HG02623 (cell line): ENCODE measurements around the gene PAPPA2.
"Not testable (repeated sequence)": the region's sequence is repeated elsewhere in the genome, so short reads cannot be mapped to it uniquely, and the experiment has no call there.

Source experiments
- ATAC-seq: cut with Tn5 transposase; IDR thresholded peaks from one replicate; pipeline ENCODE4 v1.9.1; 2021; ENCODE audit warnings: moderate library complexity; ENCODE audit not compliant: unreplicated experiment

PAPPA2 gene, protein sequence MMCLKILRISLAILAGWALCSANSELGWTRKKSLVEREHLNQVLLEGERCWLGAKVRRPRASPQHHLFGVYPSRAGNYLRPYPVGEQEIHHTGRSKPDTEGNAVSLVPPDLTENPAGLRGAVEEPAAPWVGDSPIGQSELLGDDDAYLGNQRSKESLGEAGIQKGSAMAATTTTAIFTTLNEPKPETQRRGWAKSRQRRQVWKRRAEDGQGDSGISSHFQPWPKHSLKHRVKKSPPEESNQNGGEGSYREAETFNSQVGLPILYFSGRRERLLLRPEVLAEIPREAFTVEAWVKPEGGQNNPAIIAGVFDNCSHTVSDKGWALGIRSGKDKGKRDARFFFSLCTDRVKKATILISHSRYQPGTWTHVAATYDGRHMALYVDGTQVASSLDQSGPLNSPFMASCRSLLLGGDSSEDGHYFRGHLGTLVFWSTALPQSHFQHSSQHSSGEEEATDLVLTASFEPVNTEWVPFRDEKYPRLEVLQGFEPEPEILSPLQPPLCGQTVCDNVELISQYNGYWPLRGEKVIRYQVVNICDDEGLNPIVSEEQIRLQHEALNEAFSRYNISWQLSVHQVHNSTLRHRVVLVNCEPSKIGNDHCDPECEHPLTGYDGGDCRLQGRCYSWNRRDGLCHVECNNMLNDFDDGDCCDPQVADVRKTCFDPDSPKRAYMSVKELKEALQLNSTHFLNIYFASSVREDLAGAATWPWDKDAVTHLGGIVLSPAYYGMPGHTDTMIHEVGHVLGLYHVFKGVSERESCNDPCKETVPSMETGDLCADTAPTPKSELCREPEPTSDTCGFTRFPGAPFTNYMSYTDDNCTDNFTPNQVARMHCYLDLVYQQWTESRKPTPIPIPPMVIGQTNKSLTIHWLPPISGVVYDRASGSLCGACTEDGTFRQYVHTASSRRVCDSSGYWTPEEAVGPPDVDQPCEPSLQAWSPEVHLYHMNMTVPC (N-terminal part only)

DNA sequence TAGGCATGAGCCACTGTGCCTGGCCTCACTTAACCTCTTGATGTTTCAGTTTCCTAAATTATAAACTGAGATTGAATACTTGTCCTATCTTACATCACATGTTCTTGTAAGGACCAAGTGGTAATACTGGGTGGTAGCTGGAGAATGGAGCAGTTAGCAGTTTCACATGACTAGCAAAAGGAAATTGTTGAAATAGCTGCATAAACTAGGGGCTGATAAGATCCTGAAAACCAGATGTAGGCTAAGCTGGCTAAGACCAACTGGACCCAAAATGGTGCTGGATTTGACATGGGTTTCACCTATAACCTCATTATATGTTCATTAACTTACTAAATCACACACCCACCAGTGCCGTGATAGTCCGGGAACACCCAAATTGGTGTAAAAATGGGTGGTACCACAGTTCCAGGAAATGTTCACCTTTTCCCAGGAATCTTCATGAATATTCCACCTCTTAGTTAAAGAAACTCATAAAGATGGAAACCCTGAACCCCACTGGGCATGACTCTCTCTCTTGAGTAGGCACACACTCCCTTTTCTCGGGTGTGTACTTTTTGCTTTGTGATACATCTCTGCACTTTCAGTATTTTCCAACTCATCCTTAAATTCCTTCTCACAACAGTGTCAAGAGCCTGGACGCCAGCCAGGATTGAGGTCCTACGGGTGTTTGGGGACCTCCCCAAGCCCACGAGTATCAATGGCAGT, at the start of gene PAPPA2:
Gene PAPPA2, plus strand, starts transcription at position 502 of the 705 bp plus-strand sequence. CDS start 93,148 bp downstream, outside the sequence.
- ATAC-seq, result no peak

DNA sequence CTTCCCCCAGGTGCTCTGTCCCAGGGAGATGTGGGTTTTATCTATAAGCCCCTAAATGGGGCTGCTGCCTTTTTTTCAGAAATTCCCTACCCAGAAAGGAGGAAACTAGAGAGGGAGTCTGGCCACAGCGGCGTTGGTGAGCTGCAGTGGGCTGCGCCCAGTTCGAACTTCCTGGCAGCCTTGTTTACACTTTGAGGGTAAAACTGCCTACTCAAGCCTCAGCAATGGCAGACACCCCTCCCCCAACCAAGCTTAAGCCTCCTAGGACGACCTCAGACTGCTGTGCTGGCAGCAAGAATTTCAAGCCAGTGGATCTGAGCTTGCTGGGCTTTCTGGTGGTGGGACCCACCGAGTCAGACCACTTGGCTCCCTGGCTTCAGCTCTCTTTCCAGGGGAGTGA, 46.2 kb upstream of the PAPPA2 start:
- no peak for ATAC-seq

DNA sequence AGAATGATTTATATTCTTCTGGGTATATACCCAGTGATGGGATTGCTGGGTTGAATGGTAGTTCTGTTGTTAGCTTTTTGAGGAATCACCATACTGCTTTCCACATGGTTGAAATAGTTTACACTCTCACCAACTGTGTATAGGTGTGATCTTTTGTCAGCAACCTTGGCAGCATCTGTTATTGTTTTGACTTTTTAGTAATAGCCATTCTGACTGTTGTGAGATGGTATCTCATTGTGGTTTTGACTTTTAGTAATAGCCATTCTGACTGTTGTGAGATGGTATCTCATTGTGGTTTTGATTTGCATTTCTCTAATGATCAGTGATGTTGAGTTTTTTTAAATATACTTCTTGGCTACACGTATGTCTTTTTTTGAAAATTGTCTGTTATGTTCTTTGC, 43.4 kb upstream of the PAPPA2 start:
- not testable (repeated sequence) for ATAC-seq

DNA sequence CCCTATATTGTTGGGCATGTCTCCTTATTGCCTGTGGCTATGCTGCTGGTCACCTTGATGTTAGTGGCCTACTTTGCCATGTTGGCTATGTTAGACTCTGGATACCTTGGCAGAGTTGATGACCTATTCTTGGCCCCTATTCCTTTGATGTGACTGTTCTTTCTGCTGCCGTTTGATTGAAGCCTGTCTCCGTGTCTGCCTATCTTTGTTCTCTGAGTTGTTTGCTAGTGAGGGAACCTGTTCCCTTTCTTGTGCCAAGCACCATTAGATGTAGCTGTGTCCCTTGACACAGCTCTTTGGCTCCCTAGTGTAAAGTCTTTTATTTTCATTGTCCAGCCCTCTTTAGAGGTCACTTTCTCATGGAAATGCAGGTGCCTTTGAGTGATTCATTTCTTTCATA, 28.7 kb upstream of the PAPPA2 start:
- ATAC-seq, result no peak

DNA sequence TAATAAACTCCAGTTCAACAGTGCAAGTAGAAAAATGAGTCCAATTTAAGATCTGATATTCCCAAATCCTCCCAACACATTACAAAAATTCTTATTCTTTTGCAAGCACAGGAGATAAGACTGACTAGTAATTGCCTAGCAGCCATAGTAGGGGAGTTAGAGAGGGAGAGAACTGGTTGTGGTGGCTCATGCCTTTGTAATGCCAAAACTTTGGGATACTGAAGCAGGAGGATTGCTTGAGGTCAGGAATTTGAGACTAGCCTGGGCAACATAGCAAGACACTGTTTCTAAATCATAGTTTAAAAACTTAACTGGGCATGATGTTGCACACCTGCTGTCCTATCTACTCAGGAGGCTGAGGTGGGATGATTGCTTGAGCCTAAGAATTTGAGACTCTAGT, 26.7 kb upstream of the PAPPA2 start:
- ATAC-seq, result no peak

DNA sequence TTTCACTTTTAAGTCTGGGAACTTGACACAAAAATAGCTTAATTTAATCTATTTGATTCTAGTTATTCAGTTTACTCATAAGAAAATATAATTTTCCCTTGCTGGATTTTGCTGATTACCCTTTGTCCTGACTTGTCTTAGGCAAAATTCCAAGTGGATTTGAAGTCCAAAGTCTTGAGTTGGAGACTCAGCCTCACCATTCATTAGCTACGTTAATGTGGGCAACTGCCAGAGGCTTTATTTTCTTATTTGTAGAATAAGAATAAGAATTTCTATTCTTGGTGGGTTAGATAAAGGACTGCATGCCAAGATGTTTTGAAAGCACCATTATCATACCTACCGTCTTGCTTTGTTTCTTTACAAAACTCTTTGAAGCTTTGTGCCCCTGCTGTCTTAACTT, 22.8 kb upstream of the PAPPA2 start:
- no peak for ATAC-seq

DNA sequence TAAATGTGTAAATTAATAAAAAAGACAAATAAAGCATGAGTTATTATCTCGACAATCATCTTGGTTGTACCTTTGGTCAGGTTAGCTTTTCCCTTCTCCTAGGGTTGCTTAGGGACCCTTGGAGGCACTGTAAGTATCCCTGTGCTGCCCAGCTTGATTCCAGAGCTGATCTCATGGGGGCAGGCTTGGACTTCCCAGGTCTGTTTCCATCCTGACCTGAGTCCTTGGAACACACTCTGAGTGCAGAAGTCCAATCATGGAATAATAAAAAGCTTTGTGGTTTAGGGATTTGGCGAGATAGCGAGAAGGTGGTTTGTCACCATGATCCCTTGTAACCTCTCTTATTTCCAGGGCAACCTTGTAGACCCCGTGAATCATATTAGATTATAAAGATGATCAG, 18.7 kb upstream of the PAPPA2 start:
- ATAC-seq, result no peak

DNA sequence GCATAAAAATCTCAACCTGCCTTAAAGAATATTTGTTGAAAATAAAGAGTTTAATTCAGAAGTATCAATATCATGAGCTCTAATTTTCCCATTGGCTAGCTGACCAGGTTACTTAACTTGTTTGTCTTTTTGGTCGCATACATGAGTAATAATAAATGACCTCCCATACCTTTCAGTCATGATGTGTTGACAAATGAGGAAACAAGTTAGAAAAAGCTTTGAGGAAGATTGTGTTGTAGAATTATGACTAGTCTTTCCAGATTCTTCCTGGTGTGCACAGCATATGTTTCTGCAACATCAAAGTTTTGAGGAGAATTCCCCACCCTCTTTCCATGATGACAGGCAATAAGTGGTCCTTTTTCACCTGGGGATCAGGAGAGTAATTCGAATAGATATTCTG, 17.6 kb upstream of the PAPPA2 start:
- ATAC-seq, result no peak

DNA sequence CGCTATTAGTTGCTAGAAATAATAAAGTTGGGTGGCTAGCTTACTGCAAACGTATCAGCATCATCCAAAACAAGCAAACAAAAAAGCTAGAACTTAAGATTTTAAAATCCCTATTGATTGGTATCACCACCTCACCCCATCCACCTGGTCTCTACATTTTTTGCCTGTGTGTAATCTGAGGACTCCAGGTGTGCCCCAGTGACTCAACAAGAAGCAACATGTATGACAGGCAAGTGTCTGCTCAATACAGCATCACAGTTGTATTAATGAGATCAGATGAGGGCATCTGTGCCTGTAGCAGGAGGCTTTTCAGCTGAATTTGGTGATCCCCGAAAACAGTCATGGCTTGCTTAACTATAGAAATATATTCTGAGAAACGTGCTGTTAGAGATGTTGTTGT, 14.6 kb upstream of the PAPPA2 start:
- ATAC-seq, result no peak

DNA sequence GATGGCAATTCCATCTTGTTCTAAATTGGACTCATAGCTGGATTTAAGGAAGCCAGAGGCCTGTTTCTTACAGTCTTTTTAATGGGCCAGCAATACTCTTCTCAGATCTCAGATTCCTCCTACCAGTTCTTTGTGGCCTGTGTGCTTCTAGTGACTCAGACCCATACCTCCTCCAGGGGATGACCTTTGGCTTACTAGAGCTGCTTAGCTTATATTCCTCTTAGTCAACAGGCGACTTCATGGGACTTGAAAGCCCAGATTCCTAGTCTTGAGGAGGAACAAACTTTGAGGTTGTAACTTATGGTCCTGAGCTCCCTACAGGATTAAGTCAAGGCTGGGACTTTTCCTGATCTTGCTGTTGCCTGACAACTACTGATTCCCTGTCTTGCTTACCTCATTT, 12.4 kb upstream of the PAPPA2 start:
- ATAC-seq, result no peak

DNA sequence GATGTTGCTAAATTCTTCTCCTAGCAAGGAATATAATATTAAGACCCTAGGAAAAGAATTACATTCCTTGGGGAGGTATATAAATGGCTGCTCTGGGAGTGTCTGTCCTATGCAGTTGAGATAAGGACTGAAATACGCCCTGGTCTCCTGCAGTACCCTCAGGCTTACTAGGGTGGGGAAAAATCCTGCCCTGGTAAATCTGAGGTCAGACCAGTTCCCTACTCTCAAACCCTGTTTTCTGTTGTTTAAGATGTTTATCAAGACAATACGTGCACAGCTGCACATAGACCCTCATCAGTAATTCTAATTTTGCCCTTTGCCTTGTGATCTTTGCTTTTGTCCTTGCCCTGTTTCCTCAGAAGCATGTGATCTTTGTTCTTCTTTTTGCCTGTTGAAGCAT, 11.2 kb upstream of the PAPPA2 start:
- not testable (repeated sequence) for ATAC-seq

DNA sequence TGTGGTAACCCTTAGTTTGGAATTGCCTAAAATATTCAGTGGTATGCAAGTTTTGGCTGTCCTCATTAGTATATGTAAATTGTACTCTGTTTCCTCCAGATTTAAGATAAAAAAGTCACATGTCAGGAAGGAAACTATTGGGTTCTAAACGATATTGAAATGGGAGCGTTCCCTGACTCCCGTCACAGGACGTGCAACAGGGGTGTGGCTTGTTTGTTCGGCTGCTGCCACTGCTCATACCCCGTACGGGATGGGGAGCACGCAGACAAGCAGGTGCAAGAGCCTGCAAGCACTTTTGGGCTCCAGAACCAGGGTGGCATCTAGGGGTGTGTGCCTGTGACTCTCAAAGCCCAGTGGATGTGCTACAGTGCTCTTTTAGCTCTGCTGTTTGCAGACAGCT, 6.2 kb upstream of the PAPPA2 start:
- ATAC-seq, result no peak

DNA sequence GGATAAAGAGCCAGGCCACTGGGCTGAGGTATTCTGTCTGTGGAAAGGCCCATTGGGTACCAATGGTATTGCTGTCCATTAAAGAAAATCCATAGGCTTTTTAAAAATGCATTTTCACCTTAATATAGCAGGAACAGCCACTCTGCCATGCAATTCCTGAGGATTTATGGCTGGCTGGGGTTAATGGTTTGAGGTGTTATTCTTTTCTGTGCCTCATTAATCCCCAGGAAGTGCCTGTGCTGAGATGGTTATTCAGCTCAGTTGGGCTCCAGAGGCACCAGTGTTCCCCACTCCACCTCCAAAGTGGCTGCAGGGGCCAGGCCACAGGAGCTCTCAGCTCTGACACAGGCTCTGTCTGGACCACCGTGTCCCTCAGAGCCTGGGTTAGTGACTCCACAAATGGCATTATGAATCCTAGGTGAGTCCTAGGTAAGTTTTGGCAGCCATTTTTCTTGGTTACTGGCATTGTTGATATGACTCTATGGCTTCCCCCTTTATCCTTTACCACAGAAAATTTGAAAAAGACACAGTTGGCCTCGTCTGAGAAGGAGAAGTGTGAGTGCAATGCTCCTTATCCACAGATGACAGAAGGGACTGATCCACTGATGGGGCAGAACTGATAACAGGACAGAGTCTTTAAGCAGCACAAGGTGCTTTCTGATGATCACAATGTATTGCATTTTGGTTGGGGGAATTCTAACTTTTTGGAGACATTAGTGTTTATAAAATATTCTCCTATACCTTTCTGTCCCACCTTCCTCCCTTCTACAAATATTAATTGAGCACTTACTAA, 2.2 kb upstream of the PAPPA2 start:
- ATAC-seq, result no peak

DNA sequence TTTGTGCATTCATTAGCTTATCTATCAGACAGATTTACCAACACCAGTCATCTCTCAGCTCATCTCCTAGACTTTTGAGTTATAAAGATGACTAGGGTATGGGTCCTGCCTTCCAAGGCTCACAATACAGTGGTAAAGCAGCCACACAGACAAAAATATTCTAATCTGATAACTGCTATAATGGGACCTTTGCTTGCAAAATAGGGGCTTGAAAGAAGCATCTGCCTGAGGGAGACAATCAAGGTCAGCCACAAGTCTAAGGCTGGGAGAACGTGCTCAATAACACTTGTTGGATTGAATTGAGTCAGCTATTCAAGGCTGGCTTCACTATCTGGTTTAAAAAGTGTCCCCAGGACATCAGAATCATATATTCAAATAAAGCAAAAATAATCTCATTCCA, 1.4 kb upstream of the PAPPA2 start:
- no peak for ATAC-seq

DNA sequence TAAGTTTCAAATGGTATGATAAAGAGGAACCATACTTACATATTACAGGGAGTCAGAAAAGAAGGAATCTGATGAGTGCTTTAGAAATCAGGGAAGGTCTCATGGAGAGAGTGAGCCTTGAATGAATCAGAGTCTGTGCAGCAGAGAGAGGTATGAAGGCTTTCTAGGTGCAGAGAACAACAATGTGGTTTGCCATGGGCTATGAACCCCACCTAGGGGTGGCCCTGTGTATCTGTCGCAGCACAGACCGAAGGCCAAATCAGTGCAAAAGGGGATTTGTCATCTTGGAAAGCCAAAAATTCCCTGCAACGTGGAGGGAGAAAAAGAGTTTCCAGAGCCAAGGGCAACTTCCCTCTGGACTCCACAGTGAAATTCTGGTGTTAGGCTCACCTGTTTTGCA, 3.5 kb downstream of the PAPPA2 start:
- ATAC-seq, result no peak

DNA sequence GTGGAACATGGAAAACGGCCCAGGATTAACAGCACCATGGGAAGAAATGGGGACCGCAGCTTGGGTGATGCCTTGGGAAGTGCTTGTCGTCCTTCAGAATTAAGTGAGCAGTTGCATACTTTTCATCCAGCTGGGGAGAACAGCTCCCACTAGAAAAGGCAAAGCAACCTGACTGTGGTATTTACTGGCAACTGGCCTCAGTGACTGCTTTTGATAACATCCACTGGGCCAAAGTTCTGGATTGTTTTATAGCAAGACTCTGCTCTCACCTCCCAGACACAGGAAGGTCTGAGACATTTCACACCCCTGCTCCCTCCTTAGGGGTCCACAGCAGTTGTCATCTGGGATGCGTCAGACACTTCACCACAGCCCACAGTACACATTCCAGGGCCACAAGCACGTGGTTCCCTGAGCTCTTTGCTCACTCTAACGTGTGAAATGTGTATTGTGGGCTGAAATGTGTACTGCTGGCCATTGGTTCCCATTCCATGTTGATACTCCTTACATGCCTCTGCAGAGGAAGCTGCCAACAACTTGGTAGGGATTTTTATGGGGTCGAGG, 6.6 kb downstream of the PAPPA2 start:
- ATAC-seq, result no peak

DNA sequence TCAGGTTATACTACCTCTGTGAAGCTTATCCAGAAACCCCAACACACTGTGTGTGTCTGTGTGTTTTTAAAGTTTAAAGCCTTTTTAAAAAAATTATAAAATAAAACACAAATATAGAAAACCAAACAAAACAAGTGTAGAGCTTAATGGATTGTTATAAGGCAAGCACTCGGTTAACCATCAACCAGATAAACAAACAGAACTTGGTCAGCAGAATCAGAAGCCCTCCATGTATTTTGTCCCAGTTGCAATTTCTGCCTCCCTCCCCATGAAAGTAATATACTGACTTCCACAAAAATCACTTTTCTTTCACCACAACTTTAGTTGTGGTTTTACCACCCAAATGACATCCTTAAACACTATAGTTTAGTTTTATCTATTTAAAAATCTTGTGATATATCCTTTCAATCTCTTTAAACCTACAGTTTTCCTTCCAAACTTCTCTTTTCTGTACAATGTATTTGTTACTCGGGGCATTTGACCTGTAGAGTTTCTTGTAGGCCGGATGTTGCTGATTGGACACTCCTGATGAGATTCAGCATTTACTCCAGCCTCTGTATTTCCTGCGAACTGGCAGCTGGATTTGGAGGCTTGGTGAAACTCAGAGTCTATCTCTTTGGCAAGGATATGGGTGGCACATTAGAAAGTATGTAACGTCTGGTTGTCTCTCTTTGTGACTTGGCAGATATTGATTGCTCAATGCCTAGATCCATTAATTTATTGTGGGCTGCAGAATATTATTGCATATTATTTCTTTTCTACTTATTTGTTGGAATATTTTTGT, 8.6 kb downstream of the PAPPA2 start:
- no peak for ATAC-seq

DNA sequence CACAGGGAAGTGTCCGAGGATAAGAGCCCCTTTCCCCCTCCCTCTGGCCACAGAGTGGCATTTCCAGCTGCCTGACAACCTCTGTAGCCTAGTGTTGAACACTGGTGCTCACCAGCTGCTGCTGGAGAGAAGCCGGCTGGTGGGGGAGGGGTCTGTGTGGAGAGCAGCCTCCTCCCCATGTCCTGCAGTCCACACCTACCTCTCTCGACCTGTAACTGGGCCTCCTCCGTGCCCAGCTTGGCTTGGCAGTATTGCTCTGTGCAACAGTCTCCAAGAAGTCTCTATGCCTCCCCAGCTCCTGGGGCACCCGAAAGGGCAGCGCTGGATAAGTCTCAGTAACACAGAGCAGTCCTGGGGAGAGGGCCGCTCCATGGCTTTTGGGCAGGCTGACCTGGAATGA, 17.0 kb downstream of the PAPPA2 start:
- no peak for ATAC-seq

DNA sequence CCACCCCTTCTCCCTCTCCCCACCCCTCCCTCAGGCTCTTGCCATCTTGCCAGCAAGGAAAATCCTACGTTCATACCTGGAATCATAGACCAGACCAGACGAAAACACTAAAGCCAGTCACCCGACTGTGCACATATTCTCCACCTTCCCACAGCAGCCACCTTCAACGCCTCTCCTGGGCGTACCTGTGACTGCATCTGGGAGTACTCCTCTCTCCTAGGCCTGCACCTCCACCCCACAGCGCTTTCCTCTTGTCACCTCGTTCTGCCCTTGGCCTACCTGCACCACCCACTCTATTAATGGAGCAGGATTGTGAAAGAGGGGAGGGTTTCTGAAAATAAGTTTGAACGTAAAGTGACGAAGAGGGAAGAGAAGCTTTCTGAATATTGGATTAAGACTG, 17.8 kb downstream of the PAPPA2 start:
- ATAC-seq, result no peak
